SK-N-MC (cell line): ENCODE data around the gene IL21R.

ENCODE experiments used
- DNase-seq: peaks from one replicate; pipeline ENCODE4 v3.0.0-alpha.2; 2011; ENCODE audit warnings: low read depth, low spot score
- H3K27ac ChIP-seq: fragments of 200-600 bp; sonication (generic); 2 replicates; pipeline ENCODE4 v1.5.1; 2016; ENCODE audit warnings: mixed run types
- H3K36me3 ChIP-seq: fragments of 200-600 bp; sonication (generic); 2 replicates; pipeline ENCODE4 v1.6.1; 2017; ENCODE audit warnings: antibody characterized with exemption, low read length, mixed read lengths; ENCODE audit not compliant: insufficient read depth
- H3K4me3 ChIP-seq: fragments of 200-600 bp; sonication (generic); 2 replicates; pipeline ENCODE4 v1.5.1; 2016
- H3K9ac ChIP-seq: fragments of 200-600 bp; sonication (generic); 2 replicates; pipeline ENCODE4 v1.8.0; 2017; ENCODE audit warnings: mixed run types, mixed read lengths; ENCODE audit not compliant: insufficient read length
- H3K9me3 ChIP-seq: fragments of 200-600 bp; sonication (generic); 2 replicates; pipeline ENCODE4 v1.6.1; 2017; ENCODE audit warnings: low read depth, mild to moderate bottlenecking, antibody characterized with exemption, low read length, moderate library complexity, mixed read lengths
- EZH2 ChIP-seq: fragments of 200-600 bp; sonication (generic); IDR thresholded peaks from one replicate; pipeline ENCODE4 v1.6.1; 2017; ENCODE audit warnings: antibody characterized with exemption
- FOXP2 ChIP-seq: optimal IDR thresholded peaks from 2 replicates; pipeline ENCODE3; 2011; ENCODE audit warnings: mild to moderate bottlenecking, moderate library complexity; ENCODE audit not compliant: insufficient read depth; ENCODE audit errors: extremely low read length, control extremely low read depth
- POLR2AphosphoS5 ChIP-seq: IDR thresholded peaks from 2 replicates; pipeline ENCODE4 v1.6.1; 2012; ENCODE audit warnings: mild to moderate bottlenecking, low read depth, low read length, borderline replicate concordance

Gene IL21R

DNA sequence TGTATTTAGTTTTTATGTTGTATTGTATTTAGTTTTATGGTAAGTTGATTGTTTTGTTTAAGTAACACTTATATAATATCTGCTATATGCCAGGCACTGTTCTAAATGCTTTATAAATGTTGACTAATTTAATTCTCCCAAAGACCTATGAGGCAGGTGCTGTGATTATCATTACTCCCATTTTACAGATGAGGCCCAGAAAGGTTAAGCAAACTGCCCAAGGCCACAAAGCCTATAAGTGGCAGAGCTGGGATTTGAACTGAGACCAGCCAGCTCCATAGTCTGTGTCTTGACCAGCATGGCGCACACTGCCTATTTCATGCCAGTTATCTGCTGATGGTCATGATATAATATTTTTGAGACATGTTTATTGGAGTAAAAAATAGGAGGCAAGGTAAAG, 24.0 kb downstream of the IL21R start:
- no peak overlapping the region for H3K27ac ChIP-seq
- TF ChIP-seq FOXP2 (no peak), EZH2 (no peak), POLR2AphosphoS5 (no peak)
- H3K4me3 ChIP-seq, result no peak overlapping the region
- no peak for DNase-seq
- no peaks in the 10 kb centered on the region for H3K36me3 ChIP-seq
- no peak overlapping the region for H3K9ac ChIP-seq
- H3K9me3 ChIP-seq, result no peaks in the 10 kb centered on the region; the same call in 1 of the 2 replicates

DNA sequence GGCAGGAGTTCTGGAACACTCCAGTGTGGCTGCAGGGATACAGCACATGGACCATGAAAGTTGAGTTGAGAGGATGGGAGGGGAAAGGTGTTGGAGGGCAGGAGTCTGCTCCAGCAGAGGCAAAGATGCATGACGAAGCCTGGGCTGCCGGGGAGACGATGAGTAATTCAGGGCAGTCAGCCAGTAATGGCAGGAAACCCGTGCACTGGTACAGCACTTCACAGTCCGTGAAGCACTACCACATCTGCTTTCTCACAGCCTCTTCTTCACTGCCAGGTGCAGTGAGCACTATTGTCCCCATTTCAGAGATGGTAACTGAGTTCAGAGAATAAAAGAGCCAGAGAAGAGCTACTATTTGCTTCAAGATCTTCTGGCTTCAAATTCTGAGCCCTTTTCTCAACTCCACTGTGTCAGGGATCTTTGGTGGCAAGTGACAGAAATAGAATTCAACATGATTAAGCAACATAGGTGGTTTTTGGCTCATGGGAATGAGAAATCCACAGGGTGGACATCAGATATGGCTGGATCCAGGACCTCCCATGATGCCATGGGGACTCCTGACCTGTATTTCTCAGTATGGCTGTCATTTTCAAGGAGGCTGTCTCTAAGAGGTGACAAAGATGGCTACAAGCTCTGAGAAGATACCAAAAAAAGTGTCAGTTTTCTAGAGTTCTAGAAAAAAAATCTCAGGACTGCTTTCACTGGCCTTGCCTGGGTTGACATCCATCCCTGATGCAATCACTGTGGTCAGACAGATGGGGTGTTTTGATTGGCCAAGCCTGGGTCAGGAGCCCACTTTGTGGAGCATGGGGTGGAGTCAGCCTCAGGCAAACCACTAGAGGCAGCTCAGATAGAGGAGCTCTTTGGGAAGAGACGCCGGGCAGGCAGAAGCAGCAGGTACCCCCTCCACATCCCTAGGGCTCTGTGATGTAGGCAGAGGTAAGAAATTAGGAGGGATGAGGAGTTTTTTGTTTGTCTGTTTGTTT, 24.7 kb downstream of the IL21R start:
- DNase-seq, result no peak
- no peaks in the 10 kb centered on the region; the same call in 1 of the 2 replicates for H3K9me3 ChIP-seq
- H3K36me3 ChIP-seq, result no peaks in the 10 kb centered on the region
- no peak overlapping the region for H3K27ac ChIP-seq
- TF ChIP-seq EZH2, result no peak
- TF ChIP-seq POLR2AphosphoS5, result no peak
- no peak for TF ChIP-seq FOXP2
- no peak overlapping the region for H3K4me3 ChIP-seq
- no peak overlapping the region for H3K9ac ChIP-seq

DNA sequence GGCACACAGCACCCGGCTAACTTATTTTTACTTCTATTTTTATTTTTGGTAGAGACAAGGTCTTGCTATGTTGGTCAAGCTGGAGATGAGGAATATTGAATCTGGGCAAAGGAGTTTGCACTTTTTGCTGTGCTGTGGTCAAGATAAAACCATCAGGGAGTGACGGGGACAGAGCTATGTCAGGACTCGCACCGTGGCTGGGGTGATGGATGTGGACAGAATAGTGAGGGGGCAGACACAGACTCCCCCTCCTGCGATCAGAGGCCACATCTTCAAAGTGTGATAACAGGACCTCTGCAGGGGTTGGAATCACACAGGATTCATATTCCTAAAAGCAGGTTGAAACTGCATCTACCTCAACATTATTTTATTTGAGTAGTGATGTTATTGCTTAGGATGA, 25.6 kb downstream of the IL21R start:
- no peaks in the 10 kb centered on the region for H3K9me3 ChIP-seq
- no peaks in the 10 kb centered on the region for H3K36me3 ChIP-seq
- DNase-seq, result no peak
- H3K4me3 ChIP-seq, result no peak overlapping the region
- no peak overlapping the region for H3K9ac ChIP-seq
- no peak for TF ChIP-seq EZH2
- no peak for TF ChIP-seq FOXP2
- TF ChIP-seq POLR2AphosphoS5, result no peak
- H3K27ac ChIP-seq, result no peak overlapping the region

DNA sequence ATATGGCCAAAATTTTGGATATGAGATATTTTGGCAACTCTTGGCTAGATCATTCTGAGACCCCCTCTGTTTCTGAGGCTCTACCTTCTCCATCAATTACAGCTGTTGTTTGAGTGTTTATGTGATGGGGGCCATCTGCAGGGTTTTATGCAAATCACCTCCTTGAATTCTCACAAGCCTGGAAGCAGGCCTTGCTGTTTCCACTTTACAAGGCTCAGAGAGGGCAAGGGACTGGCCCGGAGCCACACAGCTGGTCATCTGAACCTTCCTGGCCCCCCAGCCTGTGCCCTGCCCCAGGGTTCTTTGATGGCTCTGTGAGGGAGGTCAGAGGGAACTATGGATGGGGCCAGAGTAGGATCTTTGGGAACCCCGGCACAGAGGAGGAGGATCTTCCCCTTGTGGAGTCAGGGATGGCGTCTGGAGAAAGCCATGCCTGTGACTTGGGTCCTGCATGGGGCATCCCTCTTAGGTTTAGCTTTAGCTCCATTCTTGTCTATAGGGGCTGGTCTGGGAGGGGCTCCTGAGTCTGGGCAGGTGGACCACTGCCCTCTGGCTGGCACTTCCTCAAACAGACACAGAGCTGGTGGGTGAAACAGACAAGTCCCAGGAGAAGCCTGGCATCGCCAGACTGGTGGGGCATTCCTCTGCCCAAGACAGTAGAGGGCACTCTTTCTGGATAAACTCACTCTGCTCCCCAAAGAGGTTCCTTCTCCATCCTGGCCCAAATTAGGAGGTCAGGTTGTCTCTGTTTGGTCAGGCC, 26.2 kb downstream of the IL21R start:
- no peak for TF ChIP-seq EZH2
- TF ChIP-seq FOXP2, result no peak
- no peak for TF ChIP-seq POLR2AphosphoS5
- H3K36me3 ChIP-seq, result no peaks in the 10 kb centered on the region
- no peak overlapping the region for H3K4me3 ChIP-seq
- H3K27ac ChIP-seq, result no peak overlapping the region
- H3K9me3 ChIP-seq, result no peaks in the 10 kb centered on the region
- DNase-seq, result no peak
- H3K9ac ChIP-seq, result no peak overlapping the region

DNA sequence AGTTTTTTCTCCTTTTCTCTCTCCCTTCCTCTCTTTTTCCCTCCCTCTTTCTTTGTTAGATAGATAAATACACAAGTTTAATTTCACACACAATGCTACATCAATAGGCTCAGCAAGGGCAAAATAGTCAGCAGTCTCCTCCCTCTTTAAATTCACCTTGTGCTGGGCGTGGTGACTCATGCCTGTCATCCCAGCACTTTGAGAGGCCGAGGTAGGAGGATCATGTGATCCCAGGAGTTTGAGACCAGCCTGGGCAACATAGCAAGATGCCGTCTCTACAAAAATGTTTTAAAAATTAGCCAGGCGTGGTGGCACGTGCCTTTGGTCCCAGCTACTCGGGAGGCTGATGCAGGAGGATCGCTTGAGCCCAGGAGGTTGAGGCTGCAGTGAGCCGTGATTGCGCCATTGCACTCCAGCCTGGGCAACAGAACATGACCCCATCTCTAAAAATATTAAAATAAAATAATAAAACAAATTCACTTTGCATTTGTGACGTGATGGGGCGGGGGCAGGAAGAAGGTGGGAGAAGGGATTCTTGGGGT, 27.4 kb downstream of the IL21R start:
- H3K27ac ChIP-seq, result no peak overlapping the region
- no peaks in the 10 kb centered on the region for H3K36me3 ChIP-seq
- TF ChIP-seq POLR2AphosphoS5 (no peak), FOXP2 (no peak), EZH2 (no peak)
- DNase-seq, result no peak
- H3K4me3 ChIP-seq, result no peak overlapping the region
- H3K9me3 ChIP-seq, result no peaks in the 10 kb centered on the region
- no peak overlapping the region for H3K9ac ChIP-seq

DNA sequence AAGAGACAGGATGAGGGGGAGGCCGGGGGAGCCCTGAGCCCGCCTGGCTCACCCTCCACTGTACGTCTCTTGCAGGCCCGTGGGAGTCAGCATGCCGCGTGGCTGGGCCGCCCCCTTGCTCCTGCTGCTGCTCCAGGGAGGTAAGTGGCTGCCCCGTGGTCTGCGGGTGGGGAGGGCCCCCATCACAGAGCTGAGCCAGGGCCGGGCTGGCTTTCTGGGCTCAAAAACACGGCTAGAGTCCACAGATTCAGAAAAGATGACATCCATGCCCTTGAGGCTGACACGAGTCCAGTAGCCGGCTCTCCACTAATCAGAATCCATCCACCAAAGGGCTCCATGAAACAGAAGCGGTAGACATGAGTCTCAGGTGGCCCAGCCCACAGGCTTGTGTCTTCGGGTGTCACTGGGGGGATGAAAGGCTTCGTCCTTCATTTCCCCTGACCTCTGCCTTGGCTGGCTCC, 28.0 kb downstream of the IL21R start:
- Histone ChIP-seq H3K27ac (no peak overlapping the region), H3K36me3 (no peaks in the 10 kb centered on the region), H3K9me3 (no peaks in the 10 kb centered on the region), H3K4me3 (no peak overlapping the region), H3K9ac (no peak overlapping the region)
- no peak for DNase-seq
- TF ChIP-seq EZH2 (no peak), POLR2AphosphoS5 (no peak), FOXP2 (no peak)

DNA sequence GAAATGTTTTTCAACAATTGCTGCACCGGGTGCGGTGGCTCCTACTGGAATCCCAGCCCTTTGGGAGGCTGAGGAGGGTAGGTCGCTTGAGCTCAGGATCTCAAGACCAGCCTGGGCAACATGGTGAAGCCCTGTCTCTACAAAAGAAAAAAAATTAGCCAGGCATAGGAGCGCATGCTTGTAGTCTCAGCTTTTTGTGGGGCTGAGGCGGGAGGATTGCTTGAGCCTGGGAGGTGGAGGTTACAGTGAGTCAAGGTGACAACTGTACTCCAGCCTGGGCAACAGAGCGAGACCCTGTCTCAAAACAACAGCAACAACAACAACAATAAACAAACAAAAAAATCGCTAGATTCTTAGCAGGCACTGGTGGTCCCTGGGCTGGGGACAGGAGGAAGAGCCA, 28.5 kb downstream of the IL21R start:
- no peak for TF ChIP-seq EZH2
- TF ChIP-seq POLR2AphosphoS5, result no peak
- no peak for TF ChIP-seq FOXP2
- Histone ChIP-seq H3K4me3 (no peak overlapping the region), H3K27ac (no peak overlapping the region), H3K9ac (no peak overlapping the region), H3K36me3 (no peaks in the 10 kb centered on the region), H3K9me3 (no peaks in the 10 kb centered on the region)
- DNase-seq, result no peak

DNA sequence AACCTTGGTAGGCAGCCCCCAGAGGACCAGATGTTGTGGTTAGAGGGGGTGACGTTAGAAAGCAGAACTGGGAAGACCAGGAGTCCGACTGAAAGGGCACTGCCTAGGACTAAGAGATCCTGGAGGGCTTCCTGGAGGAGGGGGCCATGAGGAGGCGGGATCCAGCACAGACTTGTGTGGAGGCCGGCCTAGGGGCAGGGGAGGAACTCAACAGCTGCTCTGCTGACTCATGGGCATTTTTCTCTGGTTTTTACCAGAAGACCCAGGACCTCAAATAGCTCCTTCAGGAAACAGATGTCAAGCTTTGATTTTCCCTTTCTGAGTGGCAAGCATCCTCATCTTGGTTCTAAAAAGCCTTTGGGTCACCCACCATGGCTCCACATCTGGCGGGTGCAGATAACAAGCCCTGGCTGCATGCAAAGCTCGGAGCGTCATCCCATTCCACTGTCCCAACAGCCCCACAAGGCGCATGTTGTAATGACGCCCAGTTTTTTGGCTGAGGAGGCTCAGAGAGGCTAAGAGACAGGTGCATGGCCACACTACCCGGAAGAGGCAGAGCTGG, 29.0 kb downstream of the IL21R start:
- Histone ChIP-seq H3K36me3 (no peaks in the 10 kb centered on the region), H3K9me3 (no peaks in the 10 kb centered on the region), H3K27ac (no peak overlapping the region), H3K4me3 (no peak overlapping the region), H3K9ac (no peak overlapping the region)
- no peak for TF ChIP-seq POLR2AphosphoS5
- TF ChIP-seq FOXP2, result no peak
- no peak for TF ChIP-seq EZH2
- DNase-seq, result no peak
